GM21367 (cell line): ENCODE data around the gene USP21.
A peak's percentile ranks its signal among the peaks of the same experiment; 100 is the strongest.

ENCODE experiments used
- ATAC-seq: cut with Tn5 transposase; IDR thresholded peaks from one replicate; pipeline ENCODE4 v1.9.1; 2021; ENCODE audit not compliant: unreplicated experiment

Gene USP21

GRCh38 chr1:161166669-161167548 is 7.6 kb downstream of the USP21 start:
- ATAC-seq: no peak

GRCh38 chr1:161168906-161169305 is 9.6 kb downstream of the USP21 start:
- ATAC-seq: no peak

- no peak for ATAC-seq
Measured at GRCh38 chr1:161171191-161171590, 11.9 kb downstream of the USP21 start.

- no peak for ATAC-seq
Measured at GRCh38 chr1:161171696-161172095, 12.4 kb downstream of the USP21 start.

GRCh38 chr1:161172349-161172748 is 13.0 kb downstream of the USP21 start:
- no peak for ATAC-seq

- no peak for ATAC-seq
Measured at GRCh38 chr1:161172776-161173376, 13.6 kb downstream of the USP21 start.

- ATAC-seq: no peak
Measured at GRCh38 chr1:161173711-161174110, 14.4 kb downstream of the USP21 start.

- no peak for ATAC-seq
Measured at GRCh38 chr1:161174911-161175310, 15.6 kb downstream of the USP21 start.

GRCh38 chr1:161175771-161176453 is 16.6 kb downstream of the USP21 start:
- no peak for ATAC-seq

GRCh38 chr1:161176468-161177111 is 17.3 kb downstream of the USP21 start:
- no peak for ATAC-seq

GRCh38 chr1:161177112-161177935 is 18.0 kb downstream of the USP21 start, which contains the start of gene B4GALT3:
B4GALT3 (minus strand) TSS chr1:161177507; CDS start chr1:161176060, 1,447 bp downstream.
- ATAC-seq: peak; percentile 59

- no peak for ATAC-seq
Measured at GRCh38 chr1:161177936-161178244, 18.6 kb downstream of the USP21 start.

GRCh38 chr1:161179698-161180097 is 20.4 kb downstream of the USP21 start:
- ATAC-seq: no peak

- ATAC-seq: no peak
Measured at GRCh38 chr1:161180639-161181038, 21.3 kb downstream of the USP21 start.

- ATAC-seq: peak; percentile 44
Measured at GRCh38 chr1:161182214-161182613, 22.9 kb downstream of the USP21 start.

GRCh38 chr1:161185282-161185682 is 26.0 kb downstream of the USP21 start:
- peak; percentile 47 for ATAC-seq

GRCh38 chr1:161185732-161186311 is 26.5 kb downstream of the USP21 start:
- ATAC-seq: peak; percentile 19

GRCh38 chr1:161187311-161187710 is 28.0 kb downstream of the USP21 start:
- ATAC-seq: no peak

- no peak for ATAC-seq
Measured at GRCh38 chr1:161188381-161188780, 29.1 kb downstream of the USP21 start.

GRCh38 chr1:161189036-161189435 is 29.7 kb downstream of the USP21 start:
- ATAC-seq: no peak
